Cardiac muscle cell (in vitro differentiated cells and primary cell): ENCODE results near the gene FAM89B. TPM values are rescaled to one million over a fixed set of nuclear protein-coding genes. Genes with fewer than 3 reads are reported as not detected.

Experiments
- DNase-seq, 2 donors: peaks; one replicate each; pipeline versions ENCODE4 v3.0.0 to v3.0.0-alpha.2; 2010 to 2017; ENCODE audit warnings: low read depth in 1 of 2, low spot score in 1 of 2
- H3K27ac ChIP-seq: fragments of 200-600 bp; sonication (generic); 2 replicates; pipeline ENCODE4 v1.5.1; 2016
- H3K27me3 ChIP-seq: fragments of 200-600 bp; sonication (generic); 2 replicates; pipeline ENCODE4 v1.6.0; 2016; ENCODE audit warnings: control low read depth
- H3K36me3 ChIP-seq: fragments of 200-600 bp; sonication (generic); 2 replicates; pipeline ENCODE4 v1.5.1; 2016; ENCODE audit warnings: control low read depth
- H3K4me1 ChIP-seq: fragments of 200-600 bp; sonication (generic); 2 replicates; pipeline ENCODE4 v1.8.1; 2017; ENCODE audit warnings: low read depth, mild to moderate bottlenecking, mixed run types
- H3K4me3 ChIP-seq: fragments of 200-600 bp; sonication (generic); 2 replicates; pipeline ENCODE4 v1.5.1; 2016; ENCODE audit warnings: mild to moderate bottlenecking
- H3K9me3 ChIP-seq: fragments of 200-600 bp; sonication (generic); 2 replicates; pipeline ENCODE4 v1.5.1; 2017; ENCODE audit warnings: low read depth, mild to moderate bottlenecking, control low read depth
- polyA plus RNA-seq: library from polyadenylated mRNA; unstranded; fragments of >200 nt; fragmentation: Nextera tagmentation; extraction: Ambion mirVana; gene quantifications from 2 replicates; pipeline ENCODE4 v1.2.1, GENCODE V29; 2016
- total RNA-seq: library from RNA; depleted of rRNA; stranded (reverse); fragments of >200 nt; gene quantifications from 2 replicates; pipeline ENCODE4 v1.2.3, GENCODE V29; 2016
- TF ChIP-seq, protein P1 (sequence below): IDR thresholded peaks from 2 replicates; pipeline ENCODE4 v1.5.1; 2012; ENCODE audit warnings: low read depth, mild to moderate bottlenecking, low read length

Gene FAM89B
- total and polyA plus RNA-seq, 2 experiments from 2014 or later, result 42.9 to 132 TPM

DNA sequence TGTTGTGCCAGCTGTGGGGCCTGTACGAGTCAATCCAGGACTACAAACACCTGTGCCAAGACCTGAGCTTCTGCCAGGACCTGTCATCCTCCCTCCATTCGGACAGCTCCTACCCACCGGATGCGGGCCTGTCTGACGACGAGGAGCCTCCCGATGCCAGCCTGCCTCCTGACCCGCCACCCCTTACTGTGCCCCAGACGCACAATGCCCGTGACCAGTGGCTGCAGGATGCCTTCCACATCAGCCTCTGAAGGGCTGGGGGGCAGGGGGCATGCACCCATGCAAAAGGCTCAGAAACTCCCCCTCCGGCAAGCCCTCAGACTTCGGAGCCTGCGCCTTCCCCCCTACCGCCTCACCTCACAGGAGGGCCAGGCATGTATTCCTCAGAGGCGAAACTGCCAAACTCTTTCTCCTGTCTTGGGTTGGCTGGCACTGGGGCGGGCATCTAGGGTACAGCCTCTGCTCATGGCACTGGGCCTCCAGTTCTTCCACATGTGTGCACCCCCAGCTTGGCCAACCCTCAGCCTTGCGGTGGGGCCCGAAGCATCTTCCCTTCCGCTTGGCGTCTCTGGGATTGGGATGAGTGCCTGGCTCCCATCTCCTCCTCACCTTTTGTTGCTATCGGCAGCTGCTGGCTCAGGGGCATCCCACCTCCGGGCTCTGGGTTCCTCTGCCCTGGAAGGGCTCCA lies 1.2 kb downstream of the FAM89B start:
- no peak overlapping the region for H3K27ac ChIP-seq
- no peak for DNase-seq
- no peaks in the 10 kb centered on the region for H3K36me3 ChIP-seq
- TF ChIP-seq, protein P1, sequence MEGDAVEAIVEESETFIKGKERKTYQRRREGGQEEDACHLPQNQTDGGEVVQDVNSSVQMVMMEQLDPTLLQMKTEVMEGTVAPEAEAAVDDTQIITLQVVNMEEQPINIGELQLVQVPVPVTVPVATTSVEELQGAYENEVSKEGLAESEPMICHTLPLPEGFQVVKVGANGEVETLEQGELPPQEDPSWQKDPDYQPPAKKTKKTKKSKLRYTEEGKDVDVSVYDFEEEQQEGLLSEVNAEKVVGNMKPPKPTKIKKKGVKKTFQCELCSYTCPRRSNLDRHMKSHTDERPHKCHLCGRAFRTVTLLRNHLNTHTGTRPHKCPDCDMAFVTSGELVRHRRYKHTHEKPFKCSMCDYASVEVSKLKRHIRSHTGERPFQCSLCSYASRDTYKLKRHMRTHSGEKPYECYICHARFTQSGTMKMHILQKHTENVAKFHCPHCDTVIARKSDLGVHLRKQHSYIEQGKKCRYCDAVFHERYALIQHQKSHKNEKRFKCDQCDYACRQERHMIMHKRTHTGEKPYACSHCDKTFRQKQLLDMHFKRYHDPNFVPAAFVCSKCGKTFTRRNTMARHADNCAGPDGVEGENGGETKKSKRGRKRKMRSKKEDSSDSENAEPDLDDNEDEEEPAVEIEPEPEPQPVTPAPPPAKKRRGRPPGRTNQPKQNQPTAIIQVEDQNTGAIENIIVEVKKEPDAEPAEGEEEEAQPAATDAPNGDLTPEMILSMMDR, result no peak
- H3K27me3 ChIP-seq, result peaks cover 5% of the 10 kb centered on the region
- peaks cover 31% of the 10 kb centered on the region for H3K4me1 ChIP-seq
- no peaks in the 10 kb centered on the region for H3K9me3 ChIP-seq
- H3K4me3 ChIP-seq, result peak overlapping the region; percentile 49

DNA sequence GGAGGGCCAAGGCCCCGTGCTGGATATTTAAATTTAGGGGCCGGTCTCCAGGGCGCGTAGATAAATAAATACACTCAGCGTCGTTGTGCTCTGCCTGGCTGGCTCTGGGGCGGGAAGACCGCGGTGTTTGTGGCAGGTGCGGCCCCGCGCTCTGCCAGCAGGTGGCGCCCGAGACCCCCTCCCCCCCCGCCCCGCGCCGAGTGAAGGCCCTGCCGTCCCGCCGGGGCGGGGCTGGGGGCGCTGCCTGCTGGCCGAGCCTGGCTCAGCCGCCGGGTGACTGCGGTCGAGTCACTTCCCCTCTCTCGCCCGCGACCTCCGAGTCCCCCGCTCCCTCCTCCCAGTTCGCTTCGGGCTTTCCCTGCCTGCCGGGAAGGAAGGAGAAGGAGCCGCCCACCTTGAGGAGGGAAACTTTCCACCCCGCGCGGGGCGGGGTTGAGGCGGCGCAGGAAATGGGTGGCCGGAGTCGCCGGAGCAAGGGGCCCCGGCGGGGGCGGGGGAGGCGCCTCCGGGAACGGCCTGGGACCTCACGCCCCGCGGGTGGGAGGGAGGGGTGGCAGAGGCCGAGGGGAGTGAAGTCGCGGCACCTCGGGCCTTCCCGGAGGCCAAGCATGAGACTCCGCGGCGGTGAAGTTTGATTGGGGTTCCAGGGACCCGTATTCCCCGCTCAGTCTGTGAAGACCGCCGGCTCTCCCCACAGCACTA lies 1.9 kb downstream of the FAM89B start:
- peak overlapping the region; percentile 8 for H3K4me3 ChIP-seq
- DNase-seq, result peak; percentile 81 to 98
- peaks cover 5% of the 10 kb centered on the region for H3K27me3 ChIP-seq
- H3K9me3 ChIP-seq, result no peaks in the 10 kb centered on the region
- TF ChIP-seq, protein P1, result peak; percentile 60
- peaks cover 24% of the 10 kb centered on the region for H3K4me1 ChIP-seq
- H3K36me3 ChIP-seq, result no peaks in the 10 kb centered on the region
- H3K27ac ChIP-seq, result no peak overlapping the region

DNA sequence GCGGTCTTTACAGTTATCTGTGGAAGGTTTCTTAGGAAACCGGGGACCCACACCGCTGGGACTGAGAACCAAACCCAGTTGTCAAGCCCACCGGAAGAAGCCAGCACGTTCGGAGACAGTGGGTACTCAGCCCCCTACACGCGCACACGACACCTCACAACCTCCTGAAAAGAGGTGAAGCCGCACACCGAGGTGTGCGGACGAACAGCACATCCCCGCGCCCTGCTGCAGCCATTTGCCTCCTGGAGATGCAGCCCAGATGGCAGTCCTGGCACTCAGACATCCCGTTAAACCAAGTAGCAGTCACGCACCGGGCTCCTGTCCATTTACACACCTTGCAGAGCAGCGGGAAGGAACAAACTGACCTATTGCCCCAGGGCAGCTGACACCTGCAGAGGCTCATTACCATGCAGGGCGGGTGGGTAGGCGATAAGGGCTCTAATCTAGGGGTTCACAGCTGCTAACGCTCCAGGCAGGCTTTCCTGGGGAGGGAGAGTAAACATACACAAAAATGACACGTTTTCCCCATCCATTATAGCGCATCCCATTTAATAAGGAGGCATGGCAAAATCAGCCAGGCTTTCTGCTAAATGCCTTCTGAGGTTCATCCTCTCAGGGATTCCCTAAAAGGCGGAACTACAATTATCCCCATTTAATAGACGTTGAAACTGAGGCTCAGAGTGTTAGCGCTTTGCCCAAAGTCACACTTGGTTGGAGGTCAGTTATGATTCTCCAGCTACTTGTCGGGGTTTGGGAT lies 2.7 kb downstream of the FAM89B start:
- H3K4me3 ChIP-seq, result peak overlapping the region; percentile 45
- DNase-seq, result no peak
- no peaks in the 10 kb centered on the region for H3K9me3 ChIP-seq
- no peak overlapping the region for H3K27ac ChIP-seq
- TF ChIP-seq, protein P1, result no peak
- no peaks in the 10 kb centered on the region for H3K36me3 ChIP-seq
- peaks cover 23% of the 10 kb centered on the region for H3K4me1 ChIP-seq
- peaks cover 5% of the 10 kb centered on the region for H3K27me3 ChIP-seq

DNA sequence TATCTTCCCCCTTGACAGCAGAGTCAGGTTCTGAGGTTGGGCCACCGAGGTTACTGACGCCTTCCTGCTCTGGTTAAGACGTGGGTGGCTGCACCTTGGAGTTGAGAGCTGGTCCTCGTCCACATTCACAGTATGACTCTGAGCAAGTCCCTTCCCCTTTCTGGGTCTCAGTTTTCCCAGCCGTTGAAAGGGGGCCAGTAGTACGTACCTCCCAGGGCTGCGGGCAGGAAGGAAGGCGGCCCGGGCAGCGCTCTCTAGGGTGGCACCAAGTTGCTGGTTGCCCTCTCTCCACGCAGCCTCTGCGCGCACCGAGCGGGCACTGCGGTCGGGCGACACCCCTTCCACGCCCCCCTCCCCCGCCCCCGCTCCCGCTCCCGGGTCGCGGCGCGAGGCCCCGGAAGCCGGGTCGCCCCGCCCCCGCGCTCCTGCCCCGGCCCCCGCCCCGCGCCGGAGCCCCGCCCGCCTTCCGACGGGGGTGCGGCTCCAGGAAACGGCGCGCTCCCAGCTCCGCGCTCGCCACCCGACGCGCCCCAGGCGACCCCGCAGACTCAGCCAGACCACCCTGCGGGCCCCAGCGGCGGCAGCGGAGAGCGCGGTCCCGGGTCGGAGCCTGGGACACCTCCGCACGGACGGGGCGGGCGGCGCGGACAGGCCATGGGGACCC lies 3.4 kb downstream of the FAM89B start, which contains the start of gene EHBP1L1:
EHBP1L1 (plus strand) TSS at position 486 of the 664 bp plus-strand sequence. CDS start 250 bp downstream, outside the sequence.
- H3K9me3 ChIP-seq, result no peaks in the 10 kb centered on the region
- DNase-seq, result peak; percentile 65
- TF ChIP-seq, protein P1, result no peak
- H3K27me3 ChIP-seq, result peaks cover 5% of the 10 kb centered on the region
- H3K4me3 ChIP-seq, result peak within 1 kb of the TSS; percentile 45
- H3K4me1 ChIP-seq, result peaks cover 23% of the 10 kb centered on the region
- no peaks in the 10 kb centered on the region for H3K36me3 ChIP-seq
- no peak within 1 kb of the TSS for H3K27ac ChIP-seq

DNA sequence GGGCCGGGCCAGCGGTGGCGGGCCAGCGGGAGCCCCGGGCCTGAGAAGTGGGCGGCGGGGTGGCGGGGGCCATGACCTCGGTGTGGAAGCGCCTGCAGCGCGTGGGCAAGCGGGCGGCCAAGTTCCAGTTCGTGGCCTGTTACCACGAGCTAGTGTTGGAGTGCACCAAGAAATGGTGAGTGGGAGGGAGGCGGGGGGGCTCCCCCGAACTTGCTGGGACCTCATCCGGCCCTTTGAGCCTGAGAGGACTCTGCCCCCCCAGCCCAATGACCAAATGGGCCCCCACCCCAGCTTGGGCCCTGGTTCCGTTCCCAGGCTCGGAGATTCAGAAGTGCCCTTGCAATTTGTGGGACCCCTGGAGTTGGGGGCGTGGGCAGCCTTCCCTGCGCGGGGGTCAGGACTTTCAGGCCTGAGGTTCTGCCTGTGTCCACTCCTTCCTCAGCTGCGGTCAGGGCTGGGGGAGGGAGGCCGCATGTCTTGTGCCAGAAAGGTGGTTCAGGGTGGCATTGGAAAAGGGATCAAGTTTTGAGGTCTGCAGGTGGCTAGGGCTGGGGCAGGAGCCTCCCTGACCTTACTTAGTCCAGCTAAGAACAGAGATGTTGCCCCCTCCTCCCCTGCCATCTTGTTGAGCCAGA lies 4.0 kb downstream of the FAM89B start:
- H3K4me3 ChIP-seq, result peak overlapping the region; percentile 45
- DNase-seq, result no peak
- peaks cover 18% of the 10 kb centered on the region for H3K4me1 ChIP-seq
- H3K9me3 ChIP-seq, result no peaks in the 10 kb centered on the region
- peaks cover 6% of the 10 kb centered on the region for H3K27me3 ChIP-seq
- TF ChIP-seq, protein P1, result no peak
- H3K36me3 ChIP-seq, result no peaks in the 10 kb centered on the region
- no peak overlapping the region for H3K27ac ChIP-seq
